SK-N-SH treated with all-trans-retinoic acid at 6 μM for 48 hours (cell line): ENCODE measurements around the gene SUGP1.

ENCODE experiments used
- ATAC-seq: fragments of 200-7000 bp; cut with Tn5 transposase; 3 replicates; pipeline ENCODE4 v1.9.1; 2020; ENCODE audit warnings: mild to moderate bottlenecking, moderate library complexity
- ARNTL ChIP-seq: fragments of 450-650 bp; formaldehyde crosslinking; IDR thresholded peaks from 2 replicates; pipeline ENCODE4 v1.5.0; 2020; ENCODE audit warnings: low read depth, mild to moderate bottlenecking, moderate library complexity, borderline replicate concordance
- BACH2 ChIP-seq: fragments of 250-450 bp; sonication (Bioruptor Pico); IDR thresholded peaks from 2 replicates; pipeline ENCODE4 v1.9.0; 2021; ENCODE audit warnings: mild to moderate bottlenecking, borderline replicate concordance
- CSDC2 ChIP-seq: fragments of 250-450 bp; sonication (Bioruptor Pico); IDR thresholded peaks from 2 replicates; pipeline ENCODE4 v1.5.0; 2020; ENCODE audit warnings: mild to moderate bottlenecking, moderate library complexity
- ESRRG ChIP-seq: fragments of 250-450 bp; sonication (Bioruptor Pico); IDR thresholded peaks from 2 replicates; pipeline ENCODE4 v1.6.1; 2021; ENCODE audit warnings: mild to moderate bottlenecking
- GLIS3 ChIP-seq: fragments of 250-450 bp; sonication (Bioruptor Pico); IDR thresholded peaks from 2 replicates; pipeline ENCODE4 v1.5.0; 2020; ENCODE audit warnings: mild to moderate bottlenecking, moderate library complexity
- ISL1 ChIP-seq: fragments of 250-450 bp; sonication (Bioruptor Pico); IDR thresholded peaks from 2 replicates; pipeline ENCODE4 v2.1.2; 2022; ENCODE audit warnings: mild to moderate bottlenecking, moderate library complexity
- OSR1 ChIP-seq: fragments of 250-450 bp; sonication (Bioruptor Pico); IDR thresholded peaks from 2 replicates; pipeline ENCODE4 v1.8.0; 2022; ENCODE audit warnings: moderate library complexity, mild to moderate bottlenecking, inconsistent platforms
- PATZ1 ChIP-seq: fragments of 250-450 bp; sonication (Bioruptor Pico); IDR thresholded peaks from 2 replicates; pipeline ENCODE4 v1.8.0; 2020; ENCODE audit warnings: mild to moderate bottlenecking, moderate library complexity, borderline replicate concordance
- POU6F1 ChIP-seq: fragments of 250-450 bp; sonication (Bioruptor Pico); IDR thresholded peaks from 2 replicates; pipeline ENCODE4 v1.8.0; 2021; ENCODE audit warnings: low read depth, mild to moderate bottlenecking, moderate library complexity, borderline replicate concordance
- PPARA ChIP-seq: fragments of 250-450 bp; sonication (Bioruptor Pico); IDR thresholded peaks from 2 replicates; pipeline ENCODE4 v1.5.0; 2020; ENCODE audit warnings: mild to moderate bottlenecking, borderline replicate concordance
- SNAI2 ChIP-seq: fragments of 250-450 bp; sonication (Bioruptor Pico); IDR thresholded peaks from 2 replicates; pipeline ENCODE4 v1.5.0; 2020; ENCODE audit warnings: mild to moderate bottlenecking, moderate library complexity
- TCF4 ChIP-seq: fragments of 250-450 bp; sonication (Bioruptor Pico); IDR thresholded peaks from 2 replicates; pipeline ENCODE4 v1.8.0; 2021; ENCODE audit warnings: mild to moderate bottlenecking, moderate library complexity, borderline replicate concordance
- TOX ChIP-seq: fragments of 250-450 bp; sonication (Bioruptor Pico); IDR thresholded peaks from 2 replicates; pipeline ENCODE4 v1.8.0; 2021; ENCODE audit warnings: mild to moderate bottlenecking, moderate library complexity, borderline replicate concordance
- ZFP3 ChIP-seq: fragments of 250-450 bp; sonication (Bioruptor Pico); IDR thresholded peaks from 2 replicates; pipeline ENCODE4 v1.5.0; 2020; ENCODE audit warnings: mild to moderate bottlenecking, moderate library complexity
- ZFP30 ChIP-seq: fragments of 450-650 bp; formaldehyde crosslinking; IDR thresholded peaks from 2 replicates; pipeline ENCODE4 v1.5.0; 2022; ENCODE audit warnings: mild to moderate bottlenecking, moderate library complexity
- ZNF70 ChIP-seq: fragments of 450-650 bp; formaldehyde crosslinking; IDR thresholded peaks from 2 replicates; pipeline ENCODE4 v1.5.0; 2020; ENCODE audit warnings: mild to moderate bottlenecking, moderate library complexity
- TF ChIP-seq, protein P1 (sequence below): fragments of 250-450 bp; sonication (Bioruptor Pico); IDR thresholded peaks from 2 replicates; pipeline ENCODE4 v1.5.0; 2020; ENCODE audit warnings: mild to moderate bottlenecking, moderate library complexity

The SUGP1 gene

DNA sequence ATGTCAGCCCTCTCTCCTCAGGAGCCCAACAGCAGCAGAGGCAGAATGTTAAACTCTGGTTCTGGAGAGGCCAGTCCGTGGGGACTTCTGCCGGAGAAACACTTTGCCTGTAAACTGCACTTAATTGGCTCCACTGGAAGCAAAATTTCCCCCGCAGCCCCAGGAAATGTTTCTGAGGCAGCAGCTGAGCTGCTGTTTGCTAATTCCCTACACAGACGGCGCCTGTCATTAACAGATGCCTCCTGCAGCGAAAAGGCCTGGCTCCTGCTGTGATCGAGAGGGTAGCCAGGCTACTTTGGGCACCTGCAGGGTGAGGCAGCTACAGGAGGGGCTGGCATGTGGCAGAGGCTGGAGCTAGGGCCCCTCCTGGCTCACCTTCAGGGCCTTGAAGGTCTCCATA, 42.0 kb downstream of the SUGP1 start (continued):
- TF ChIP-seq, protein P1, sequence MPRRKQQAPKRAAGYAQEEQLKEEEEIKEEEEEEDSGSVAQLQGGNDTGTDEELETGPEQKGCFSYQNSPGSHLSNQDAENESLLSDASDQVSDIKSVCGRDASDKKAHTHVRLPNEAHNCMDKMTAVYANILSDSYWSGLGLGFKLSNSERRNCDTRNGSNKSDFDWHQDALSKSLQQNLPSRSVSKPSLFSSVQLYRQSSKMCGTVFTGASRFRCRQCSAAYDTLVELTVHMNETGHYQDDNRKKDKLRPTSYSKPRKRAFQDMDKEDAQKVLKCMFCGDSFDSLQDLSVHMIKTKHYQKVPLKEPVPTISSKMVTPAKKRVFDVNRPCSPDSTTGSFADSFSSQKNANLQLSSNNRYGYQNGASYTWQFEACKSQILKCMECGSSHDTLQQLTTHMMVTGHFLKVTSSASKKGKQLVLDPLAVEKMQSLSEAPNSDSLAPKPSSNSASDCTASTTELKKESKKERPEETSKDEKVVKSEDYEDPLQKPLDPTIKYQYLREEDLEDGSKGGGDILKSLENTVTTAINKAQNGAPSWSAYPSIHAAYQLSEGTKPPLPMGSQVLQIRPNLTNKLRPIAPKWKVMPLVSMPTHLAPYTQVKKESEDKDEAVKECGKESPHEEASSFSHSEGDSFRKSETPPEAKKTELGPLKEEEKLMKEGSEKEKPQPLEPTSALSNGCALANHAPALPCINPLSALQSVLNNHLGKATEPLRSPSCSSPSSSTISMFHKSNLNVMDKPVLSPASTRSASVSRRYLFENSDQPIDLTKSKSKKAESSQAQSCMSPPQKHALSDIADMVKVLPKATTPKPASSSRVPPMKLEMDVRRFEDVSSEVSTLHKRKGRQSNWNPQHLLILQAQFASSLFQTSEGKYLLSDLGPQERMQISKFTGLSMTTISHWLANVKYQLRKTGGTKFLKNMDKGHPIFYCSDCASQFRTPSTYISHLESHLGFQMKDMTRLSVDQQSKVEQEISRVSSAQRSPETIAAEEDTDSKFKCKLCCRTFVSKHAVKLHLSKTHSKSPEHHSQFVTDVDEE (CRISPR knock-in tag), result no peak
- TF ChIP-seq GLIS3 (CRISPR knock-in tag) (no peak), SNAI2 (CRISPR knock-in tag) (no peak), ARNTL (CRISPR knock-in tag) (no peak)

GRCh38 chr19:19276851-19277250, 43.5 kb downstream of the SUGP1 start:
- no peak for ATAC-seq
- TF ChIP-seq, protein P1 (CRISPR knock-in tag), result no peak
- no peak for TF ChIP-seq BACH2
- no peak for TF ChIP-seq TOX (CRISPR knock-in tag)

DNA sequence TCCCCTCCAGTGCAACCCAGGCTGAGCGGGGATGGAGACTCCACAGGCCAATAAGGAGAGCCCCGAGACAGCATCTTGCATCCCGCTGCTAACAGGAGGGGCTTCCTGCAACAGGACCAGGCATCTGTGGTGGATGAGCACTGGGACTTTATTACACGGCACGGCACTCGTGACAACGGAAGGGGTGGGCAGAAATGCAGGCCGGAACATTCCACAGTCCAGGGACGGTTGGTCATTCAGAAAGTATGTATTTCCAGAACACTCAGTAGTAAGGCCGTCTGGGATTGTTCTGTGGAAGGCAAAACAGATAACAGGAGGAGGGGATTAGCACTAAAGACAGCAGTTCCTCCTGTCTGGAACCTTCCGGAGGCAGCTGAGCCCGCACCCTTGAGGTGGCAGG, 43.9 kb downstream of the SUGP1 start:
- no peak for TF ChIP-seq ZFP3 (CRISPR knock-in tag)
- no peak for TF ChIP-seq PPARA (CRISPR knock-in tag)
- TF ChIP-seq POU6F1 (CRISPR knock-in tag), result no peak
- TF ChIP-seq TCF4, result no peak
- no peak for TF ChIP-seq ESRRG (CRISPR knock-in tag)
- TF ChIP-seq OSR1 (CRISPR knock-in tag), result no peak
- TF ChIP-seq ZNF70 (CRISPR knock-in tag), result no peak
- TF ChIP-seq PATZ1, result no peak
- TF ChIP-seq TOX (CRISPR knock-in tag), result no peak
- no peak for TF ChIP-seq ARNTL (CRISPR knock-in tag)
- no peak for TF ChIP-seq ZFP30 (CRISPR knock-in tag)
- TF ChIP-seq CSDC2, result no peak
- TF ChIP-seq ISL1 (CRISPR knock-in tag), result no peak
- no peak for TF ChIP-seq SNAI2 (CRISPR knock-in tag)
- TF ChIP-seq, protein P1 (CRISPR knock-in tag), result no peak
- ATAC-seq, result no peak
